Sciatic nerve (tissue), 2 donors: Measurements from ENCODE around the gene R3HDM1. TPM values are rescaled to one million over a fixed set of nuclear protein-coding genes. Genes with fewer than 3 reads are reported as not detected.
"Not testable (repeated sequence)": the region's sequence is repeated elsewhere in the genome, so short reads cannot be mapped to it uniquely, and the experiment has no call there.

Experiments used
- ATAC-seq: fragments of 200-7000 bp; cut with Tn5 transposase; one replicate; pipeline ENCODE4 v1.9.1; 2020; ENCODE audit warnings: mild to moderate bottlenecking, moderate library complexity
- DNase-seq: peaks from one replicate; pipeline ENCODE4 v3.0.0-alpha.2; 2020; ENCODE audit warnings: low spot score
- intact Hi-C: fragments of 100-400 bp; cut with DNase I; formaldehyde crosslinking; loops from one replicate; pipeline ENCODE4 v1.14.2; 2022
- total RNA-seq: library from RNA; stranded (reverse); fragmentation: NEBNext Ultra II Directional; extraction: Animal tissue kit (Norgen Biotek cat#: 25700); gene quantifications from one replicate; pipeline ENCODE4 v1.2.1, GENCODE V29; 2021
- donor health status: DM: no; HTN: no; CAD: no.
- donor health status: DM: no; HTN: no; CAD: no.

R3HDM1 gene
- total RNA-seq, 1 donor from 2014 or later = 32.5 TPM

GRCh38 chr2:135688978-135689377 is 157.7 kb downstream of the R3HDM1 start:
- DNase-seq = no peak
- ATAC-seq = no peak
- intact Hi-C loops = no loop called here

- DNase-seq (no peak), ATAC-seq (no peak)
- intact Hi-C loops = no loop called here
Measured at GRCh38 chr2:135689679-135690078, 158.4 kb downstream of the R3HDM1 start.

- ATAC-seq (no peak), DNase-seq (no peak)
- intact Hi-C loops = no loop called here
Measured at GRCh38 chr2:135694711-135695110, 163.4 kb downstream of the R3HDM1 start.

GRCh38 chr2:135698838-135699237 is 167.6 kb downstream of the R3HDM1 start:
- no peak for ATAC-seq
- intact Hi-C loops = no loop called here
- no peak for DNase-seq

- ATAC-seq = no peak
- no peak for DNase-seq
- intact Hi-C loops = no loop called here
Measured at GRCh38 chr2:135701442-135701841, 170.2 kb downstream of the R3HDM1 start.

- DNase-seq (no peak), ATAC-seq (no peak)
- intact Hi-C loops = no loop called here
Measured at GRCh38 chr2:135703300-135703699, 172.0 kb downstream of the R3HDM1 start.

- intact Hi-C loops, DNase-seq, ATAC-seq: not testable (repeated sequence)
Measured at GRCh38 chr2:135704075-135704474, 172.8 kb downstream of the R3HDM1 start.

GRCh38 chr2:135708159-135708558 is 176.9 kb downstream of the R3HDM1 start:
- intact Hi-C loops = no loop called here
- DNase-seq = no peak
- no peak for ATAC-seq

- DNase-seq (peak; percentile 79), ATAC-seq (peak; percentile 67)
- intact Hi-C loops = no loop called here
Measured at GRCh38 chr2:135709992-135710391, 178.7 kb downstream of the R3HDM1 start.

- intact Hi-C loops, DNase-seq, ATAC-seq: not testable (repeated sequence)
Measured at GRCh38 chr2:135715086-135715485, 183.8 kb downstream of the R3HDM1 start.

- intact Hi-C loops = no loop called here
- ATAC-seq = no peak
- no peak for DNase-seq
Measured at GRCh38 chr2:135728064-135728743, 196.9 kb downstream of the R3HDM1 start.

GRCh38 chr2:135732561-135732960 is 201.3 kb downstream of the R3HDM1 start:
- ATAC-seq (no peak), DNase-seq (no peak)
- intact Hi-C loops = no loop called here

GRCh38 chr2:135733045-135733444 is 201.8 kb downstream of the R3HDM1 start:
- ATAC-seq (no peak), DNase-seq (no peak)
- intact Hi-C loops = no loop called here

GRCh38 chr2:135736546-135736945 is 205.3 kb downstream of the R3HDM1 start:
- ATAC-seq (no peak), DNase-seq (no peak)
- intact Hi-C loops = no loop called here

- ATAC-seq = no peak
- intact Hi-C loops = no loop called here
- no peak for DNase-seq
Measured at GRCh38 chr2:135740206-135740605, 208.9 kb downstream of the R3HDM1 start.

- intact Hi-C loops = no loop called here
- DNase-seq = no peak
- ATAC-seq = no peak
Measured at GRCh38 chr2:135741043-135741394, 209.7 kb downstream of the R3HDM1 start.

GRCh38 chr2:135741395-135742324 is 210.4 kb downstream of the R3HDM1 start, which contains the start of gene UBXN4:
TSS of gene UBXN4 (plus strand) at chr2:135741855. CDS start at chr2:135741930, 75 bp downstream.
- intact Hi-C loops = no loop called here

GRCh38 chr2:135742325-135742757 is 211.1 kb downstream of the R3HDM1 start:
- intact Hi-C loops = no loop called here
- ATAC-seq = peak; percentile 41
- DNase-seq = peak; percentile 68

More at GRCh38 chr2:135741395-135742324, 210.4 kb downstream of the R3HDM1 start, which contains the start of gene UBXN4:
- DNase-seq (peak; percentile 97), ATAC-seq (peak; percentile 99)

GRCh38 chr2:135743860-135744259 is 212.6 kb downstream of the R3HDM1 start:
- intact Hi-C loops = no loop called here
- DNase-seq (no peak), ATAC-seq (no peak)

- ATAC-seq (no peak), DNase-seq (no peak)
- intact Hi-C loops = no loop called here
Measured at GRCh38 chr2:135744760-135745314, 213.6 kb downstream of the R3HDM1 start.
